Measurements from ENCODE around the gene VASP. TPM values are rescaled to one million over a fixed set of nuclear protein-coding genes. Genes with fewer than 3 reads are reported as not detected.

Gene VASP
- total and polyA plus RNA-seq, 2 of the 13 experiments (the other 11 are each of a cell fraction or from before 2014, with no cell fraction given) = 41.8 to 67.1 TPM

DNA sequence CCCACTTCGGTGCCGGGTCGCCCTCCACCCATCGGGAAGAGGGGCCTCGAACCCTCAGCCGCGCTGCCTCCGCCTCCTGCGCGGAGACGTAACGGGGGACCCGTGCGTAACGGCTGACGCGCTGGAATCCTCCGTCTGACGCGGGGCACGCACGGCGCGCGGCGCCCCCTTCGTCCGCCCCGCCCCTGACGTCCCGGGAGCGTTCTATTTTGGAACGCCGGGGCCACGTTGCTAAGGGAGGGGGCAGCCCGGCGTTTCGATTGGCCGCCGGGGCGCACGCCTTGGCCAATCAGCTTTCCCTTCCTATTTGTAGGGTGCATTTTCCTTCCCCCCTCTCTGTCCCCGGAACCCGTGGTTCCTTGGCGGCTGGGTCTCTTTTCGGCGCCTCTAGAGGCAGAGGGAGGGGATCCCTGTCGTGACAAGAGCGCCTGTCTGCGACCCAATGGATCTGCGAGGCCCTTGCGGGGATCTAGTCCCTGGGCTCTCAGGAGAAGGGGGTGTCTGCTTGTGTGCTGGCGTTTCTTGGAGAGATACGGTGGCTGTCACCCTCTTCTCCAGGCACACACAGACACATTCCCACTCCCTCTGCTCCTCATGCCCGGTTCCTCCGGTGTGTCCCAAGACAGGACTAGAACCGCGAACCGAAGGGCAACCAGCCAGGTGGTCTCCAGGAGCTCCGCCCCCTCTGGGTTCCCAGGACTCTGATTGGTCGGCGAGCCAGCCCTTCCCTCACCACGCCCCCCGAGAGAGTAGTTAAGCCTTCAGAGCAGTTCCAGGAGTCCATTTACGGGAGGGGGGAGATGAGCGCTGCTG, 37.9 kb upstream of the VASP start (continued):
- TF ChIP-seq, protein P1, sequence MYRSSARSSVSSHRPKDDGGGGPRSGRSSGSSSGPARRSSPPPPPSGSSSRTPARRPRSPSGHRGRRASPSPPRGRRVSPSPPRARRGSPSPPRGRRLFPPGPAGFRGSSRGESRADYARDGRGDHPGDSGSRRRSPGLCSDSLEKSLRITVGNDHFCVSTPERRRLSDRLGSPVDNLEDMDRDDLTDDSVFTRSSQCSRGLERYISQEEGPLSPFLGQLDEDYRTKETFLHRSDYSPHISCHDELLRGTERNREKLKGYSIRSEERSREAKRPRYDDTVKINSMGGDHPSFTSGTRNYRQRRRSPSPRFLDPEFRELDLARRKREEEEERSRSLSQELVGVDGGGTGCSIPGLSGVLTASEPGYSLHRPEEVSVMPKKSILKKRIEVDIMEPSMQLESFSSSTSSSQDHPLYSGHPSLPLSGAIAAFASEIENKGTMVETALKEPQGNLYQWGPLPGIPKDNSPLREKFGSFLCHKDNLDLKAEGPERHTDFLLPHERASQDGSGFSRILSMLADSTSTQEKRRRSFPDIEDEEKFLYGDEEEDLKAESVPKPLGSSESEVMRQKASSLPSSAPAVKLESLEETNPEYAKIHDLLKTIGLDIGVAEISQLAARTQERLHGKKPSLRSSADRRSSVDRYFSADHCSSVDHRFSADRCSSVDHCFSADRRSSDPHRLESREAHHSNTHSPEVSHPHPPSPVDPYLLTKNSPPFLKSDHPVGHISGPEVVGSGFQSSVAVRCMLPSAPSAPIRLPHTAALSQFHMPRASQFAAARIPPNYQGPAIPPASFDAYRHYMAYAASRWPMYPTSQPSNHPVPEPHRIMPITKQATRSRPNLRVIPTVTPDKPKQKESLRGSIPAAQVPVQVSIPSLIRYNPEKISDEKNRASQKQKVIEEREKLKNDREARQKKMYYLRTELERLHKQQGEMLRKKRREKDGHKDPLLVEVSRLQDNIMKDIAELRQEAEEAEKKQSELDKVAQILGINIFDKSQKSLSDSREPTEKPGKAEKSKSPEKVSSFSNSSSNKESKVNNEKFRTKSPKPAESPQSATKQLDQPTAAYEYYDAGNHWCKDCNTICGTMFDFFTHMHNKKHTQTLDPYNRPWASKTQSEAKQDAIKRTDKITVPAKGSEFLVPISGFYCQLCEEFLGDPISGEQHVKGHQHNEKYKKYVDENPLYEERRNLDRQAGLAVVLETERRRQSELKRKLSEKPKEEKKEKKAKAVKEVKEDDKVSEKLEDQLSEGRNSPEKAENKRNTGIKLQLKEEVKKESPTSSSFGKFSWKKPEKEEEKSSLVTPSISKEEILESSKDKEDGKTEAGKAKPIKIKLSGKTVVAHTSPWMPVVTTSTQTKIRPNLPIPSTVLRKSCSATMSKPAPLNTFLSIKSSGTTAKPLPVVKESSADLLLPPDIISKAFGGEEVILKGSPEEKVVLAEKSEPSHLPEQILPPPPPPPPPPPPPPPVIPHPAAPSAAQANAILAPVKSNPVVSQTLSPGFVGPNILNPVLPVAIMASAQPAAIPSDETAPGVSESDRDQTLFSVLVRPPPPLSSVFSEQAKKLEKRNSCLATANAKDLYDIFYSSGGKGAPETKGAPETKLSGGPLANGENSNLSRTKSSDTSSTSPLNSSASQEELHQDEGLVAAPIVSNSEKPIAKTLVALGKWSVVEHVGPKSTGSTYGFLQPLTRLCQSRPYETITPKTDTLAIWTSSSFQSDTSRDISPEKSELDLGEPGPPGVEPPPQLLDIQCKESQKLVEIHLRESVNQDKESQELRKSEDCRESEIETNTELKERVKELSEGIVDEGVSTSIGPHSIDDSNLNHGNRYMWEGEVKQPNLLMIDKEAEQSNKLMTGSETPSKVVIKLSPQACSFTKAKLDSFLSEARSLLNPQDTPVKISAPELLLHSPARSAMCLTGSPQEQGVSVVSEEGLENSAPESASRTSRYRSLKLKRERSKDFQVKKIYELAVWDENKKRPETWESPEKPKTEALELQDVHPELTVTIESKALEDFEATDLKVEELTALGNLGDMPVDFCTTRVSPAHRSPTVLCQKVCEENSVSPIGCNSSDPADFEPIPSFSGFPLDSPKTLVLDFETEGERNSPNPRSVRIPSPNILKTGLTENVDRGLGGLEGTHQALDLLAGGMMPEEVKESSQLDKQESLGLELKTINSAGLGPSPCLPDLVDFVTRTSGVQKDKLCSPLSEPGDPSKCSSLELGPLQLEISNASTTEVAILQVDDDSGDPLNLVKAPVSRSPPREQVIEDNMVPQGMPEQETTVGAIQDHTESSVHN (CRISPR knock-in tag; IDR thresholded peaks at IDR 0.05) = no peak
- TF ChIP-seq SNAI1 (CRISPR knock-in tag; IDR thresholded peaks at IDR 0.05; ENCODE audit: borderline replicate concordance) = no peak
- peak; percentile 16; the same call in 1 of the 2 replicates for TF ChIP-seq TARDBP (CRISPR knock-in tag; IDR thresholded peaks at IDR 0.05)
- TF ChIP-seq, protein P2, sequence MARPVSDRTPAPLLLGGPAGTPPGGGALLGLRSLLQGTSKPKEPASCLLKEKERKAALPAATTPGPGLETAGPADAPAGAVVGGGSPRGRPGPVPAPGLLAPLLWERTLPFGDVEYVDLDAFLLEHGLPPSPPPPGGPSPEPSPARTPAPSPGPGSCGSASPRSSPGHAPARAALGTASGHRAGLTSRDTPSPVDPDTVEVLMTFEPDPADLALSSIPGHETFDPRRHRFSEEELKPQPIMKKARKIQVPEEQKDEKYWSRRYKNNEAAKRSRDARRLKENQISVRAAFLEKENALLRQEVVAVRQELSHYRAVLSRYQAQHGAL (CRISPR knock-in tag; IDR thresholded peaks at IDR 0.05; ENCODE audit: not compliant biosample characterization) = no peak
- TF ChIP-seq NRL (CRISPR knock-in tag; IDR thresholded peaks at IDR 0.05; ENCODE audit: borderline replicate concordance) = peak; percentile 17; the same call in 1 of the 2 replicates
- TF ChIP-seq, protein P3, sequence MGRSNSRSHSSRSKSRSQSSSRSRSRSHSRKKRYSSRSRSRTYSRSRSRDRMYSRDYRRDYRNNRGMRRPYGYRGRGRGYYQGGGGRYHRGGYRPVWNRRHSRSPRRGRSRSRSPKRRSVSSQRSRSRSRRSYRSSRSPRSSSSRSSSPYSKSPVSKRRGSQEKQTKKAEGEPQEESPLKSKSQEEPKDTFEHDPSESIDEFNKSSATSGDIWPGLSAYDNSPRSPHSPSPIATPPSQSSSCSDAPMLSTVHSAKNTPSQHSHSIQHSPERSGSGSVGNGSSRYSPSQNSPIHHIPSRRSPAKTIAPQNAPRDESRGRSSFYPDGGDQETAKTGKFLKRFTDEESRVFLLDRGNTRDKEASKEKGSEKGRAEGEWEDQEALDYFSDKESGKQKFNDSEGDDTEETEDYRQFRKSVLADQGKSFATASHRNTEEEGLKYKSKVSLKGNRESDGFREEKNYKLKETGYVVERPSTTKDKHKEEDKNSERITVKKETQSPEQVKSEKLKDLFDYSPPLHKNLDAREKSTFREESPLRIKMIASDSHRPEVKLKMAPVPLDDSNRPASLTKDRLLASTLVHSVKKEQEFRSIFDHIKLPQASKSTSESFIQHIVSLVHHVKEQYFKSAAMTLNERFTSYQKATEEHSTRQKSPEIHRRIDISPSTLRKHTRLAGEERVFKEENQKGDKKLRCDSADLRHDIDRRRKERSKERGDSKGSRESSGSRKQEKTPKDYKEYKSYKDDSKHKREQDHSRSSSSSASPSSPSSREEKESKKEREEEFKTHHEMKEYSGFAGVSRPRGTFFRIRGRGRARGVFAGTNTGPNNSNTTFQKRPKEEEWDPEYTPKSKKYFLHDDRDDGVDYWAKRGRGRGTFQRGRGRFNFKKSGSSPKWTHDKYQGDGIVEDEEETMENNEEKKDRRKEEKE (IDR thresholded peaks at IDR 0.05) = no peak
- TF ChIP-seq, protein P4, sequence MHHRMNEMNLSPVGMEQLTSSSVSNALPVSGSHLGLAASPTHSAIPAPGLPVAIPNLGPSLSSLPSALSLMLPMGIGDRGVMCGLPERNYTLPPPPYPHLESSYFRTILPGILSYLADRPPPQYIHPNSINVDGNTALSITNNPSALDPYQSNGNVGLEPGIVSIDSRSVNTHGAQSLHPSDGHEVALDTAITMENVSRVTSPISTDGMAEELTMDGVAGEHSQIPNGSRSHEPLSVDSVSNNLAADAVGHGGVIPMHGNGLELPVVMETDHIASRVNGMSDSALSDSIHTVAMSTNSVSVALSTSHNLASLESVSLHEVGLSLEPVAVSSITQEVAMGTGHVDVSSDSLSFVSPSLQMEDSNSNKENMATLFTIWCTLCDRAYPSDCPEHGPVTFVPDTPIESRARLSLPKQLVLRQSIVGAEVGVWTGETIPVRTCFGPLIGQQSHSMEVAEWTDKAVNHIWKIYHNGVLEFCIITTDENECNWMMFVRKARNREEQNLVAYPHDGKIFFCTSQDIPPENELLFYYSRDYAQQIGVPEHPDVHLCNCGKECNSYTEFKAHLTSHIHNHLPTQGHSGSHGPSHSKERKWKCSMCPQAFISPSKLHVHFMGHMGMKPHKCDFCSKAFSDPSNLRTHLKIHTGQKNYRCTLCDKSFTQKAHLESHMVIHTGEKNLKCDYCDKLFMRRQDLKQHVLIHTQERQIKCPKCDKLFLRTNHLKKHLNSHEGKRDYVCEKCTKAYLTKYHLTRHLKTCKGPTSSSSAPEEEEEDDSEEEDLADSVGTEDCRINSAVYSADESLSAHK (CRISPR knock-in tag; IDR thresholded peaks at IDR 0.05; ENCODE audit: borderline replicate concordance) = 0 out of 2 replicates have a peak, but pooled peaks have one; percentile 76
- peak; percentile 86 for TF ChIP-seq GATAD1 (CRISPR knock-in tag; IDR thresholded peaks at IDR 0.05)
- TF ChIP-seq ZKSCAN1 (IDR thresholded peaks at IDR 0.05; ENCODE audit: low read length) = no peak
- TF ChIP-seq, protein P5, sequence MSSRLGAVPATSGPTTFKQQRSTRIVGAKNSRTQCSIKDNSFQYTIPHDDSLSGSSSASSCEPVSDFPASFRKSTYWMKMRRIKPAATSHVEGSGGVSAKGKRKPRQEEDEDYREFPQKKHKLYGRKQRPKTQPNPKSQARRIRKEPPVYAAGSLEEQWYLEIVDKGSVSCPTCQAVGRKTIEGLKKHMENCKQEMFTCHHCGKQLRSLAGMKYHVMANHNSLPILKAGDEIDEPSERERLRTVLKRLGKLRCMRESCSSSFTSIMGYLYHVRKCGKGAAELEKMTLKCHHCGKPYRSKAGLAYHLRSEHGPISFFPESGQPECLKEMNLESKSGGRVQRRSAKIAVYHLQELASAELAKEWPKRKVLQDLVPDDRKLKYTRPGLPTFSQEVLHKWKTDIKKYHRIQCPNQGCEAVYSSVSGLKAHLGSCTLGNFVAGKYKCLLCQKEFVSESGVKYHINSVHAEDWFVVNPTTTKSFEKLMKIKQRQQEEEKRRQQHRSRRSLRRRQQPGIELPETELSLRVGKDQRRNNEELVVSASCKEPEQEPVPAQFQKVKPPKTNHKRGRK (CRISPR knock-in tag; IDR thresholded peaks at IDR 0.05) = no peak
- TF ChIP-seq NR2F2 (IDR thresholded peaks at IDR 0.05; ENCODE audit: borderline replicate concordance, low read depth) = no peak
